SK-N-MC (cell line): ENCODE measurements around the gene PSMB4.
"Not testable (repeated sequence)": the region's sequence is repeated elsewhere in the genome, so short reads cannot be mapped to it uniquely, and the experiment has no call there.

Source experiments
- DNase-seq: peaks from one replicate; pipeline ENCODE4 v3.0.0-alpha.2; 2011; ENCODE audit warnings: low read depth, low spot score
- H3K27ac ChIP-seq: fragments of 200-600 bp; sonication (generic); 2 replicates; pipeline ENCODE4 v1.5.1; 2016; ENCODE audit warnings: mixed run types
- H3K36me3 ChIP-seq: fragments of 200-600 bp; sonication (generic); 2 replicates; pipeline ENCODE4 v1.6.1; 2017; ENCODE audit warnings: antibody characterized with exemption, low read length, mixed read lengths; ENCODE audit not compliant: insufficient read depth
- H3K4me3 ChIP-seq: fragments of 200-600 bp; sonication (generic); 2 replicates; pipeline ENCODE4 v1.5.1; 2016
- H3K9ac ChIP-seq: fragments of 200-600 bp; sonication (generic); 2 replicates; pipeline ENCODE4 v1.8.0; 2017; ENCODE audit warnings: mixed run types, mixed read lengths; ENCODE audit not compliant: insufficient read length
- H3K9me3 ChIP-seq: fragments of 200-600 bp; sonication (generic); 2 replicates; pipeline ENCODE4 v1.6.1; 2017; ENCODE audit warnings: low read depth, mild to moderate bottlenecking, antibody characterized with exemption, low read length, moderate library complexity, mixed read lengths
- EZH2 ChIP-seq: fragments of 200-600 bp; sonication (generic); IDR thresholded peaks from one replicate; pipeline ENCODE4 v1.6.1; 2017; ENCODE audit warnings: antibody characterized with exemption
- FOXP2 ChIP-seq: optimal IDR thresholded peaks from 2 replicates; pipeline ENCODE3; 2011; ENCODE audit warnings: mild to moderate bottlenecking, moderate library complexity; ENCODE audit not compliant: insufficient read depth; ENCODE audit errors: extremely low read length, control extremely low read depth
- POLR2AphosphoS5 ChIP-seq: IDR thresholded peaks from 2 replicates; pipeline ENCODE4 v1.6.1; 2012; ENCODE audit warnings: mild to moderate bottlenecking, low read depth, low read length, borderline replicate concordance

PSMB4 gene

DNA sequence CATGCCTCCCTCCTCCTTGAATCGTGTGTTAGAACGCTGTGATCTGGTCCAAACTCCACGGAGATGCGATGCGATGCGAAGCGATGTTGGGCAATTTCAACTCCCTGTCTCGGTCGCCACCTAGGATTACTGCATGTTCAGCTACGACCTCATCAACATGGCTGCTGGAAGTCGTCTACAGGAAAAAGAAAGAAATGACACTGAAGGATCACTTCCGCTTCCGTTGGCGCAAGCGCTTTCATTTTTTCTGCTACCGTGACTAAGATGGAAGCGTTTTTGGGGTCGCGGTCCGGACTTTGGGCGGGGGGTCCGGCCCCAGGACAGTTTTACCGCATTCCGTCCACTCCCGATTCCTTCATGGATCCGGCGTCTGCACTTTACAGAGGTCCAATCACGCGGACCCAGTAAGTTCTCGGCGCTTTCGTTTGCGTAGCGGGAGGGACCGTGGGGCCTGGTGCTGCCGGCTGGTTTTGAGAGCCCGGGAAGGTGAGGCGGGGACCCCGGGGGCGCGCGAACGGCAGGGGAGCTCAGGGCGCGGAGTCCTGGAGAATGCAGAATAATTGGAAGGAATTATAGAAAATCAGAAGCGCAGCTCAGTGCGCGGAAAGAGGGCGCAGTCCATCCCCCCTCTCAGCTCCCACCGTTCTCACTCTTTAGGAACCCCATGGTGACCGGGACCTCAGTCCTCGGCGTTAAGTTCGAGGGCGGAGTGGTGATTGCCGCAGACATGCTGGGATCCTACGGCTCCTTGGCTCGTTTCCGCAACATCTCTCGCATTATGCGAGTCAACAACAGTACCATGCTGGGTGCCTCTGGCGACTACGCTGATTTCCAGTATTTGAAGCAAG is at the start of gene PSMB4:
Gene PSMB4, plus strand, starts transcription at position 250 of the 848 bp plus-strand sequence. Its CDS starts 15 bp downstream, at position 265.
- Histone ChIP-seq H3K4me3 (peak within 1 kb of the TSS; percentile 87), H3K9me3 (no peaks in the 10 kb centered on the region), H3K9ac (peak within 1 kb of the TSS; percentile 94), H3K27ac (peak within 1 kb of the TSS; percentile 74), H3K36me3 (peaks cover 40% of the 10 kb centered on the region)
- TF ChIP-seq EZH2 (no peak), FOXP2 (no peak), POLR2AphosphoS5 (peak; percentile 93)
- DNase-seq: peak; percentile 91

DNA sequence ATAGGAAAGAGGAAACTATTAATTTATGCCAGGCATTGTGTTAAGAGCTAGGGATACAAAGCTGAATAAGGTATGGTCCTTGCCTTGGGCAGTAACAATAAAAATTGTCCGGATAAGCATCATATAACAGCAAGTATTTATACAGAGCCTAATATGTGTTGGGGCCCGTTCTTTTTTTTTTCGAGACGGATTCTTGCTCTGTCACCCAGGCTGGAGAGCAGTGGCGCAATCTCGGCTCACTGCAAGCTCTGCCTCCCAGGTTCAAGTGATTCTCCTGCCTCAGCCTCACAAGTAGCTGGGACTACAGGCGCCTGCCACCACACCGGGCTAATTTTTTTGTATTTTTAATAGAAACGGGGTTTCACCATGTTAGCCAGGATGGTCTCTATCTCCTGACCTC is 49.0 kb upstream of the PSMB4 start:
- not testable (repeated sequence) for H3K4me3 ChIP-seq, DNase-seq, H3K9ac ChIP-seq, H3K36me3 ChIP-seq, H3K27ac ChIP-seq, H3K9me3 ChIP-seq

DNA sequence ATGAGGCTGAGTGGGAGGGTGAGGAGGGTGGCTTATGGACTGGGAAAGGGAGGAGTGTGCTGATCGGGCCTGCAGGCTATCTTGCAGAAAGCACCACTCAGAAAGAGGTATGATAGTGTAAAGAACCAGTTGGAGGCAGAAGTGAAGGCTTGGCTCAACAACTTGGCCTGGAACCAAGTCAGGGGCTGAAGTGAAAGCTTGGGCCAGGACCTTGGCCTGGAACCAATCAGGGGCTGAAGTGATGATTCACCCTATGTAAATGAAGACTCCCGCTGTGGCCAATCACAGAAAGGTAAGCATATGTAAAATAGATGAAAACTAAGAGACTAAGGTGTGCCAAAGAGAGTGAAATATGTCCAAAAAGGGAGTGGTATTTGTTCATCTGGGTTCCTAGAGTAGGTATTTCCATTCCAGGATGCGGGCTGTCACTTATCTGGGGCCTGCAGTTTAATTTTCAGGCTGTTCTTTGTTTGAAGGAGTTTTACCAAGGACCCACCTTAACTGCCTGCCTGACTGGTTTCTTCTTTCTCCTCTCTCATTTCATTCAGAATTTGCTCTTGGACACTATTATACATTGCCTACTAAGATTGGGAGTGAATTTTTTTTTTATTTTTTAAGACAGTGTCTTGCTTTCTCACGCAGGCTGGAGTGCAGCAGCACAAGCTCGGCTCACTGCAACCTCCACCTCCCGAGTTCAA is 47.2 kb upstream of the PSMB4 start:
- Histone ChIP-seq H3K27ac (no peak overlapping the region), H3K4me3 (no peak overlapping the region), H3K36me3 (no peaks in the 10 kb centered on the region), H3K9ac (no peak overlapping the region), H3K9me3 (no peaks in the 10 kb centered on the region)
- DNase-seq: no peak
- no peak for TF ChIP-seq POLR2AphosphoS5
- TF ChIP-seq EZH2: no peak
- no peak for TF ChIP-seq FOXP2

DNA sequence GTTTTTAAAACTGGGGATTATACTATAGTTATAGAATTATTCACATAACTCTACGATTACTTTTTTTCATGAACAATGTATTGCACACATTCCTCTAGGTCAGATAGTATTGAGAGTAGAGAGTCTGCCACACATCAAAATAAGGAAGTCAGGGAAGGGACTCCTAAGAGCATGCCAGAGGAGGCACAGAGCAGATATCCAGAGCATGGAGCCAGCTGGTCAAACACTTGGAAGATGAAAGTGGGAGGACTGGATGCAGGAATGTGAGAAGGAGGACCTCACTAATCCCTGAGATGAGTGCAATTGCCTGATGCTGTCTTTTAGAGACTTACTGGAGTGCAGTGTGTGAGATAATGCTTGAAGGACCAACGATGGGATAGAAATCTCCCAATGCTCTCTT is 42.7 kb upstream of the PSMB4 start:
- no peak for DNase-seq
- no peak overlapping the region for H3K4me3 ChIP-seq
- TF ChIP-seq EZH2 (no peak), POLR2AphosphoS5 (no peak), FOXP2 (no peak)
- H3K27ac ChIP-seq: no peak overlapping the region
- H3K9ac ChIP-seq: no peak overlapping the region
- no peaks in the 10 kb centered on the region for H3K36me3 ChIP-seq
- no peaks in the 10 kb centered on the region for H3K9me3 ChIP-seq

DNA sequence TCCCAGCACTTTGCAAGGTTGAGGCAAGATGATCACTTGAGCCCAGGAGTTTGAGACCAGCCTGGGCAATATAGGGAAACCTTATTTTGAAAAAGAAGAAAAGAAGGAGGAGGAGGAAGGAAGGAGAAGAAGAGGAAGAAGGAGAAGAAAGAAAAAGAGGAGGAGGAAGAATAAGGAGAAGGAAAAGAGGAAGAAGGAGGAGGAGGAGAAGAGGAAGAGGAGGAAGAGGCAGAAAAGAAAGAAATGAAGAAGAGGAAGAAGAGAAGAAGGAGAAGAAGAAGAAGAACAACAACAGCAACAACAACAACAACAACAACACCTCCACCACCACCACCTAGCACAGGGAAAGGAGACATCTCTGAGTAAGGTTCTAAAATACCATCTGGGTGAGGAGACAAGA is 37.5 kb upstream of the PSMB4 start:
- Histone ChIP-seq H3K36me3 (no peaks in the 10 kb centered on the region), H3K4me3 (no peak overlapping the region), H3K9me3 (no peaks in the 10 kb centered on the region), H3K27ac (no peak overlapping the region), H3K9ac (no peak overlapping the region)
- TF ChIP-seq EZH2 (no peak), POLR2AphosphoS5 (no peak), FOXP2 (no peak)
- no peak for DNase-seq

DNA sequence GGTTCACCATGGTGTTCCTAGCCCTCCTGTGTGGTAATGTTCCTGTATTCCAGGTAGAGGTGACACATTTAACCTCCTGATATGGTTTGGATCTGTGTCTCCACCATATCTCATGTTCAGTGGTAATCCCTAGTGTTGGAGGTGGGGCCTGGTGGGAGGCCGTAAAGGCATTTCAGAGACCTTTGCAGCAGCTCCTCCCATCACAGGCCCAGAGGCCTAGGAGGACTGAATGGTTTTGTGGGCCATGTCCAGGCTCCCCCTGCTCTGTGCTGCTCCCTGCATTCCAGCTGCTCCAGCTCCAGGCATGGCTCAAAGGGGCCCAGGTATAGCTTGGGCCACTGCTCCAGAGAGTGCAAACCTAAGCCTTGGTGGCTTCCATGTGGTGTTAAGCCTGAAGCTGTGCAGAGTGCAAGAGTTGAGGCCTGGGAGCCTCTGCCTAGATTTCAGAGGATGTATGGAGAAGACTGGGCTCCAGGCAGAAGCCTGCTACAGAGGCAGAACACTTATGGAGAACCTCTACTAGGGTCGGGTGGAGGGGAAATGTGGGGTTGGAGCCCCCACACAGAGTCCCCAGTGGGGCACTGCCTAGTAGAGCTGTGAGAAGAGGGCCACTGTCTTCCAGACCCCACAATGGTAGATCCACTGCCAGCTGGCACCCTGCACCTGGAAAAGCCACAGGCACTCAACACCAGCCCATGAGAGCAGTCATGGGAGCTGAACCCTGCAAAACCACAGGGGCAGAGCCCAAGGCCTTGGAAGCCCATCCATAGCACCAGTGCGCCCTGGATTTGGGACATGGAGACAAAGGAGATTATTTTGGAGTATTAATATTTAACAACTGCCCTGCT is 36.8 kb upstream of the PSMB4 start:
- Histone ChIP-seq H3K9ac (no peak overlapping the region), H3K9me3 (no peaks in the 10 kb centered on the region), H3K36me3 (no peaks in the 10 kb centered on the region), H3K27ac (no peak overlapping the region), H3K4me3 (no peak overlapping the region)
- no peak for DNase-seq
- TF ChIP-seq POLR2AphosphoS5: no peak

GRCh38 chr1:151364996-151365395 is 34.4 kb upstream of the PSMB4 start:
- H3K4me3 ChIP-seq: no peak overlapping the region
- no peak overlapping the region for H3K9ac ChIP-seq
- DNase-seq: no peak
- TF ChIP-seq EZH2 (no peak), POLR2AphosphoS5 (no peak), FOXP2 (no peak)
- no peak overlapping the region for H3K27ac ChIP-seq
- no peaks in the 10 kb centered on the region for H3K9me3 ChIP-seq
- H3K36me3 ChIP-seq: no peaks in the 10 kb centered on the region

- DNase-seq: no peak
- no peaks in the 10 kb centered on the region for H3K36me3 ChIP-seq
- TF ChIP-seq FOXP2 (no peak), EZH2 (no peak), POLR2AphosphoS5 (no peak)
- H3K9ac ChIP-seq: no peak overlapping the region
- H3K9me3 ChIP-seq: no peaks in the 10 kb centered on the region
- no peak overlapping the region for H3K4me3 ChIP-seq
- H3K27ac ChIP-seq: no peak overlapping the region
Measured at GRCh38 chr1:151367658-151368392, 31.5 kb upstream of the PSMB4 start.
